Measurements from ENCODE around the gene TASP1. TPM values are rescaled to one million over a fixed set of nuclear protein-coding genes. Genes with fewer than 3 reads are reported as not detected.

Gene TASP1
- total and polyA plus RNA-seq, 12 donors: 3.6 to 13.0 (median 9.6) TPM

- no peak for DNase-seq
- intact Hi-C loops (cut with DNase I): no loop called here
- no peaks in the 10 kb centered on the region for H3K27me3 ChIP-seq
- no peak for TF ChIP-seq POLR2A (IDR thresholded peaks at IDR 0.05)
- no peak for TF ChIP-seq CTCF (IDR thresholded peaks at IDR 0.05)
- H3K27ac ChIP-seq: no peak overlapping the region
- WGBS, 4 donors: 62 to 78% (median 74%) methylated on average over 1 of the region's 1 CpG
- H3K9me3 ChIP-seq (replicated peaks in 1 of 3): no peaks in the 10 kb centered on the region
- no peaks in the 10 kb centered on the region for H3K4me1 ChIP-seq (replicated peaks in 1 of 2)
- no peaks in the 10 kb centered on the region for H3K36me3 ChIP-seq (replicated peaks in 1 of 2)
- no peak overlapping the region for H3K4me3 ChIP-seq
Measured at GRCh38 chr20:13395232-13395631, 243.5 kb downstream of the TASP1 start.

GRCh38 chr20:13392391-13392790 is 246.3 kb downstream of the TASP1 start:
- H3K4me3 ChIP-seq: no peak overlapping the region
- H3K9me3 ChIP-seq (replicated peaks in 1 of 3): no peaks in the 10 kb centered on the region
- H3K27ac ChIP-seq: no peak overlapping the region
- DNase-seq: no peak
- no peaks in the 10 kb centered on the region for H3K4me1 ChIP-seq (replicated peaks in 1 of 2)
- intact Hi-C loops (cut with DNase I): no loop called here
- 93 to 98% (median 96%) methylated on average over 5 of the region's 5 CpGs for WGBS, 4 donors
- TF ChIP-seq POLR2A (IDR thresholded peaks at IDR 0.05) (no peak), CTCF (IDR thresholded peaks at IDR 0.05) (no peak)
- no peaks in the 10 kb centered on the region for H3K36me3 ChIP-seq (replicated peaks in 1 of 2)
- H3K27me3 ChIP-seq: no peaks in the 10 kb centered on the region

- Histone ChIP-seq H3K9me3 (replicated peaks in 1 of 3) (no peaks in the 10 kb centered on the region), H3K36me3 (replicated peaks in 1 of 2) (no peaks in the 10 kb centered on the region), H3K27ac (no peak overlapping the region), H3K27me3 (no peaks in the 10 kb centered on the region), H3K4me1 (replicated peaks in 1 of 2) (no peaks in the 10 kb centered on the region), H3K4me3 (no peak overlapping the region)
- TF ChIP-seq POLR2A (IDR thresholded peaks at IDR 0.05): no peak
- TF ChIP-seq CTCF (IDR thresholded peaks at IDR 0.05): no peak
- intact Hi-C loops (cut with DNase I): no loop called here
- WGBS, 4 donors: 52 to 70% (median 66%) methylated on average over 3 of the region's 3 CpGs
- DNase-seq: no peak
Measured at GRCh38 chr20:13389115-13389514, 249.6 kb downstream of the TASP1 start.

- WGBS, 4 donors: 88 to 99% (median 94%) methylated on average over 2 of the region's 2 CpGs
- H3K4me1 ChIP-seq (replicated peaks in 1 of 2): no peaks in the 10 kb centered on the region
- H3K27me3 ChIP-seq: no peaks in the 10 kb centered on the region
- intact Hi-C loops (cut with DNase I): no loop called here
- DNase-seq: no peak
- H3K4me3 ChIP-seq: no peak overlapping the region
- no peak for TF ChIP-seq POLR2A (IDR thresholded peaks at IDR 0.05)
- TF ChIP-seq CTCF (IDR thresholded peaks at IDR 0.05): no peak
- no peaks in the 10 kb centered on the region for H3K36me3 ChIP-seq (replicated peaks in 1 of 2)
- H3K27ac ChIP-seq: no peak overlapping the region
- H3K9me3 ChIP-seq (replicated peaks in 1 of 3): no peaks in the 10 kb centered on the region
Measured at GRCh38 chr20:13384132-13384531, 254.6 kb downstream of the TASP1 start.
